ENCODE measurements around the gene ZNF653.
"Not testable (repeated sequence)": the region's sequence is repeated elsewhere in the genome, so short reads cannot be mapped to it uniquely, and the experiment has no call there.

ZNF653 gene

GRCh38 chr19:11475861-11476260 lies 29.8 kb downstream of the ZNF653 start:
- no peak for TF ChIP-seq CTCF (IDR thresholded peaks at IDR 0.05; ENCODE audit: insufficient read depth, low read depth, low read length, missing control alignments)
- DNase-seq (ENCODE audit: low read depth) = no peak
- H3K4me3 ChIP-seq (ENCODE audit: low read depth, low read length) = no peak overlapping the region

DNA sequence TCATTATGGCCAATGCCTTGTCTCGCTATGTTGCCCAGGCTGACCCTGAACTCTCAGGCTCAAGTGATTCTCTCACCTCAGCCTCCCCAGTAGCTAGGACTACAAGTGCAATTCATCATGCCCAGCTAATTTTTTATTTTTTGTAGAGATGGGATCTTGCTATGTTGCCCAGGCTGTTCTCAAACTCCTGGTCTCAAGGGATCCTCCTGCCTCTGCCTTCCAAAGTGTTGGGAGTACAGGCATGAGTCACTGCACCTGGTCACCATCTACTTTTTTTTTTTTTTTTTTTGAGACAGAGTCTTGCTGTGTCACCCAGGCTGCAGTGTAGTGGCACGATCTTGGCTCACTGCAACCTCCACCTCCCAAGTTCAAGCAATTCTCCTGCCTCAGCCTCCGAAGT lies 30.3 kb downstream of the ZNF653 start:
- DNase-seq (ENCODE audit: low read depth); H3K4me3 ChIP-seq (ENCODE audit: low read depth, low read length): not testable (repeated sequence)

DNA sequence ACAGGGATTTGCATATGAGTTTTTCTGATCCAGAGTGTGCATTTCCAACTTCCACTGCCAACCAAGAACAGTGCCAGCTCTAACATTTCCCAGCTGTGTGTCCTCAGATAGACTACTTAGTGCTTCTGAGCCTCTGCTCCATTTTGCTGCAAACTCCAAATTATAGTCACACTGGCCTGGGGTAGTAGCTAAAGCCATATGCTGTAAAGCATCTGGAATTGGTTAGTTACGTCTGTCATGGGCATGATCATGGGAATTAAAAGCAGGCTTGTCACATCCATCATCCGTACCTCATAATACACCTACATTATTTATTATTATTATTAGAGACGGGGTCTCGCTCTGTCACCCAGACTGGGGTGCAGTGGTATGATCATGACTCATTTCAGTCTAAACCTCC lies 31.9 kb downstream of the ZNF653 start:
- DNase-seq (ENCODE audit: low read depth) = no peak

GRCh38 chr19:11468266-11468845 lies 37.3 kb downstream of the ZNF653 start:
- DNase-seq (ENCODE audit: low read depth); H3K4me3 ChIP-seq (ENCODE audit: low read depth, low read length): not testable (repeated sequence)

More for the DNA sequence above, 31.9 kb downstream of the ZNF653 start:
- TF ChIP-seq CTCF (IDR thresholded peaks at IDR 0.05; ENCODE audit: insufficient read depth, low read depth, low read length, missing control alignments) = no peak
- no peak overlapping the region for H3K4me3 ChIP-seq (ENCODE audit: low read depth, low read length)

- no peak for TF ChIP-seq CTCF (IDR thresholded peaks at IDR 0.05; ENCODE audit: insufficient read depth, low read depth, low read length, missing control alignments)
- no peak overlapping the region for H3K4me3 ChIP-seq (ENCODE audit: low read depth, low read length)
- DNase-seq (ENCODE audit: low read depth) = no peak
These were observed 40.0 kb downstream of the ZNF653 start for GRCh38 chr19:11465600-11465999.

DNA sequence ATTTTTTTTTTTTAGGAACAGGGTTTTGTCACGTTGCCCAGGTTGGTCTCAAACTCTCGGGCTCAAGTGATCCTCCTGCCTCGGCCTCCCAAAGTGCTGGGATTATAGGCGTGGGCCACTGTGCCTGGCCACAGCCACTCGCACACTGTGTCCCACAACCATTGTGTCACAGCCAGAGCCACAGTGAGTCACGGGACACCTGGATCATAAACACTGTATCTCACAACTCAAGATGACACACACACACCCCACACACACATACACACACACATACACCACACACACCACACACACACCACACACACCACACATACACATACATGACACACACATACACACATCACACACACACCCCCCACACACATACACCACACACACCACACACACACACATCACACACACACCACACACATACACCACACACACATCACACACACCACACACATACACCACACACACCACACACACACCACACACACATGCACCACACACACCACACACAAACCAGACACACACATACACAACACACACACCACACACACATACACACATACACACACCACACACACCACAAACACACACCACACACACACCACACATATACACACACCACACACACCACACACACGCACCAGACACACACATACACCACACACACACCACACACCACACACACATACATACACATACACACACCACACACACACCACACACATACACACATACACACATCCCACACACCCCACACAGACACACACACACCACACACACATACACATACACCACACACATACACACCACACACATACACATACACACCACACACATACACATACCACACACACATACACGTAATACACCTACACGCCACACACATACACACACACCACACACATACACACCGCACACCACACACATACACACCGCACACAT lies 41.0 kb downstream of the ZNF653 start:
- no peak for TF ChIP-seq CTCF (IDR thresholded peaks at IDR 0.05; ENCODE audit: insufficient read depth, low read depth, low read length, missing control alignments)
- no peak overlapping the region for H3K4me3 ChIP-seq (ENCODE audit: low read depth, low read length)
- DNase-seq (ENCODE audit: low read depth) = no peak

GRCh38 chr19:11463391-11463790 lies 42.2 kb downstream of the ZNF653 start:
- H3K4me3 ChIP-seq (ENCODE audit: low read depth, low read length) = no peak overlapping the region
- no peak for DNase-seq (ENCODE audit: low read depth)
- no peak for TF ChIP-seq CTCF (IDR thresholded peaks at IDR 0.05; ENCODE audit: insufficient read depth, low read depth, low read length, missing control alignments)

GRCh38 chr19:11461453-11461852 lies 44.2 kb downstream of the ZNF653 start:
- no peak for TF ChIP-seq CTCF (IDR thresholded peaks at IDR 0.05; ENCODE audit: insufficient read depth, low read depth, low read length, missing control alignments)
- DNase-seq (ENCODE audit: low read depth) = no peak
- H3K4me3 ChIP-seq (ENCODE audit: low read depth, low read length) = no peak overlapping the region

Data from GM12865 (cell line).